Nephron (organoid): ENCODE measurements around the gene PRDM10.
"Not testable (repeated sequence)": the region's sequence is repeated elsewhere in the genome, so short reads cannot be mapped to it uniquely, and the experiment has no call there.

Experiments used
- H3K27ac Mint-ChIP-seq, 3 experiments: 2 replicates each; pipeline ENCODE4 v1.8.0; 2020; ENCODE audit warnings: mixed read lengths in 3 of 3, mild to moderate bottlenecking in 2 of 3, moderate library complexity in 1 of 3
- H3K27me3 Mint-ChIP-seq: 2 replicates; pipeline ENCODE4 v1.8.0; 2021; ENCODE audit warnings: low read depth, mild to moderate bottlenecking, moderate library complexity, mixed read lengths
- H3K36me3 Mint-ChIP-seq: 2 replicates; pipeline ENCODE4 v1.8.0; 2020; ENCODE audit warnings: low read depth, mixed read lengths
- H3K4me1 Mint-ChIP-seq: 2 replicates; pipeline ENCODE4 v1.8.0; 2020; ENCODE audit warnings: mixed read lengths
- H3K4me3 Mint-ChIP-seq, 3 experiments: 2 replicates each; pipeline ENCODE4 v1.8.0; 2020; ENCODE audit warnings: mild to moderate bottlenecking in 3 of 3, mixed read lengths in 3 of 3, moderate library complexity in 2 of 3
- H3K9me3 Mint-ChIP-seq: 2 replicates; pipeline ENCODE4 v1.8.0; 2020; ENCODE audit warnings: mixed read lengths
- TF ChIP-seq, protein P1 (sequence below), 3 experiments: fragments of 200-600 bp; sonication (generic); IDR thresholded peaks; one replicate each; pipeline ENCODE4 v1.5.0; 2021; ENCODE audit warnings: antibody characterized with exemption in 3 of 3; ENCODE audit not compliant: unreplicated experiment in 3 of 3

PRDM10 gene

DNA sequence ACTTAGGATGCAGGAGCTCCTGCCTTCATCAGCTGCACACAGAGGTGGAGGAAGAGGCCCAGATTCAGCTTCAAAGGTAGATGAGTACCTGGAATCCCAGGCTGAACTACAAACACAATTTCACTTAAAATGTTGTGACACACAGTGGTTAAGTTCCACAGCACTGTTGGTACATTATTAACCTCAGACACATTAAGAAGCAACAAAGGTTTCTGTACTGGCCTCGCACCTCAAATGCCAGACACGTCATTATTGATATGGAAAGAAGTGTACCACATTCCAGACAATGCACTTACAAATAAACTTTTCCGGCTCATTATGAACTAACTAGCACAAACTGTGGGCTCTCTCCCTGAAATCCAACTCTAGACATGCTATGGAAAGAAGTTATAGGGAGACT, 34.6 kb downstream of the PRDM10 start:
- no peaks in the 10 kb centered on the region for H3K9me3 Mint-ChIP-seq
- peak overlapping the region in 2 of 3 experiments; percentile 19 to 71 for H3K27ac Mint-ChIP-seq
- peaks cover 12% of the 10 kb centered on the region for H3K4me1 Mint-ChIP-seq
- H3K36me3 Mint-ChIP-seq, result peaks cover 5% of the 10 kb centered on the region
- TF ChIP-seq, protein P1, sequence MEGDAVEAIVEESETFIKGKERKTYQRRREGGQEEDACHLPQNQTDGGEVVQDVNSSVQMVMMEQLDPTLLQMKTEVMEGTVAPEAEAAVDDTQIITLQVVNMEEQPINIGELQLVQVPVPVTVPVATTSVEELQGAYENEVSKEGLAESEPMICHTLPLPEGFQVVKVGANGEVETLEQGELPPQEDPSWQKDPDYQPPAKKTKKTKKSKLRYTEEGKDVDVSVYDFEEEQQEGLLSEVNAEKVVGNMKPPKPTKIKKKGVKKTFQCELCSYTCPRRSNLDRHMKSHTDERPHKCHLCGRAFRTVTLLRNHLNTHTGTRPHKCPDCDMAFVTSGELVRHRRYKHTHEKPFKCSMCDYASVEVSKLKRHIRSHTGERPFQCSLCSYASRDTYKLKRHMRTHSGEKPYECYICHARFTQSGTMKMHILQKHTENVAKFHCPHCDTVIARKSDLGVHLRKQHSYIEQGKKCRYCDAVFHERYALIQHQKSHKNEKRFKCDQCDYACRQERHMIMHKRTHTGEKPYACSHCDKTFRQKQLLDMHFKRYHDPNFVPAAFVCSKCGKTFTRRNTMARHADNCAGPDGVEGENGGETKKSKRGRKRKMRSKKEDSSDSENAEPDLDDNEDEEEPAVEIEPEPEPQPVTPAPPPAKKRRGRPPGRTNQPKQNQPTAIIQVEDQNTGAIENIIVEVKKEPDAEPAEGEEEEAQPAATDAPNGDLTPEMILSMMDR (IDR thresholded peaks at IDR 0.05; ENCODE audit: unreplicated experiment in 3 of 3), result no peak
- no peaks in the 10 kb centered on the region for H3K27me3 Mint-ChIP-seq
- H3K4me3 Mint-ChIP-seq, result no peak overlapping the region

DNA sequence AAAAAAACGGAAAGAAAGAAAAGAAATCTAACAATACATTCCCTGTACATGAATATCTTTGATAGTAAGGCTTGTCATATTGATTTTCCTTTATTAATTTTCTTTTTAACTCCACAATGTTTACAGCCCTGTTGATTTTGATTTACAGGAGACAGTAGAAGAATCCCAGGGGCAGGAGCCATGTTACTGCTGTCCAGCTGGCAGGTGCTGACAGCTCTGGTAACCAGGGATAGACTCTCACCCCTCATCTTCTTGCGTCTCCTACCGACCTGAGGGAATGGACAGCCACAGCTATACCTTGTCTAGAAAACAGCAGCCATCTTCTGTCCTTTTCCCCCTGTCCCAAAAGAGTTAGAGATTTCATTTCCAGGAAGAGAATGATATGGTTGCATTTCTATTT, 37.4 kb downstream of the PRDM10 start:
- Mint-ChIP-seq H3K27ac (no peak overlapping the region), H3K4me1 (peaks cover 5% of the 10 kb centered on the region), H3K9me3 (no peaks in the 10 kb centered on the region), H3K4me3 (no peak overlapping the region), H3K36me3 (peaks cover 6% of the 10 kb centered on the region), H3K27me3 (no peaks in the 10 kb centered on the region)
- TF ChIP-seq, protein P1 (IDR thresholded peaks at IDR 0.05; ENCODE audit: unreplicated experiment in 3 of 3), result no peak

DNA sequence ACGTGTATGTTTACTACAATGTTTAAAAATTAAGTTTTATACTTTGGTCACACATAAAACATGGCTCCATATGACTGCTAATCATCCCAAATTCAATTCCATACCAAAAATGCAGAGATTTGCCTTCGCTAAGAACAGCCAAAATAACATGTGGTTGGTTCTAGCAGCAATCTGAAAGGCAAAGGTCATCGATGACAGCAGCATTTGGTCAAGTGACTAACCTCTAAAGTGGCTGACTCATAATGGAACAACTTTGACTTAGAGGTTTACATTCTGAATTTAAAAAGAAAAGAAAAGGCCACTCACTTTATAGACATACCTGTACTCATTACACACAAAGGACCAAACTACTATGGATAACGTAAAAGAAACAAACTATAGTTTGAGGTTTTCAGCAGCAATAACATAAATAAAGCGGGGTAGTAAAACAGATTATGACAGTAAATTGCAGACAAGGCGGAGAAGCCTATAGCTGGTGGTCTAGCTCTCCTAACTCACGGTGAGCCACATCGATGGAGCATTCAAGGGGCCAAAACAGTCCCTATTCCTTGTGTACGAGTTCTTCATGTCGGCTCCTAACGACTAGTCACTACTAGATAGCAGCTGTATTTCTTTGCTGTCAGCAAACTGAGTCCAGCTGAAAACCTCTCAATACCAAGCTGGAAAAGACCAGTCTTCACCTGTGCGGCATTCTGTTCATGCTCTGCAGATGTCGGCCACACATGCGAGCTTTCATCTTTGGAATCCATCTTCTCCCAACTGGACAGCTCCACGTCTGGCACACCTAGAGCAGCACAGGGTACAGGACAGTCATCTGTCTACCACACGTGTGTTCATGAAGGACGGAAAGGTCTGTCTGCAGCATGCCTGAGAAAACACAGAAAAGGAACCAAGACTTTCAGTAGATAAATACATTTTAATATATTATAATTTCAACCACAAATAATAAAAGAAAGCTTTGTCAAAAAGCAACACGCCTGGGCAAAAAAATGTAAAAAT, 42.1 kb downstream of the PRDM10 start:
- TF ChIP-seq, protein P1 (IDR thresholded peaks at IDR 0.05; ENCODE audit: unreplicated experiment in 3 of 3), result no peak
- H3K4me1 Mint-ChIP-seq, result no peaks in the 10 kb centered on the region
- peaks cover 25% of the 10 kb centered on the region for H3K36me3 Mint-ChIP-seq
- no peaks in the 10 kb centered on the region for H3K9me3 Mint-ChIP-seq
- H3K27me3 Mint-ChIP-seq, result no peaks in the 10 kb centered on the region
- no peak overlapping the region for H3K27ac Mint-ChIP-seq
- no peak overlapping the region for H3K4me3 Mint-ChIP-seq

DNA sequence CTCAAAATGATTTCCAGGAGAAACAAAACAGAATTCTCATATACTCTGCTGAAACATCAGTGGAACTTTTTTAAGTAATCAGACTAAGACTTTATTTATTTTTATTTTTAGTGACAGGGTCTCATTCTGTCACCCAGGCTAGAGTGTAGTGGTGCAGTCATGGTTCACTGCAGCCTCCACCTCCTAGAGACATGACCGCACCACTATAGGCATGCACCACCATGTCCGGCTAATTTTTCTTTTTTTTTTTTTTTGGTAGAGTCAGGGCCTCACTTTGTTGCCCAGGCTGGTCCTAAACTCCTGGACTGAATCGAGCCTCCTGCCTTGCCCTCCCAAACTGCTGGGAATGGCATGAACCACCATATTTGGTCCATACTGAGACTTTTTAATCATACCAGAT, 42.9 kb downstream of the PRDM10 start:
- Mint-ChIP-seq H3K4me3 (no peak overlapping the region), H3K27ac (no peak overlapping the region), H3K27me3 (no peaks in the 10 kb centered on the region), H3K4me1 (no peaks in the 10 kb centered on the region), H3K36me3 (peaks cover 25% of the 10 kb centered on the region), H3K9me3 (no peaks in the 10 kb centered on the region)
- TF ChIP-seq, protein P1 (IDR thresholded peaks at IDR 0.05; ENCODE audit: unreplicated experiment in 3 of 3), result no peak

DNA sequence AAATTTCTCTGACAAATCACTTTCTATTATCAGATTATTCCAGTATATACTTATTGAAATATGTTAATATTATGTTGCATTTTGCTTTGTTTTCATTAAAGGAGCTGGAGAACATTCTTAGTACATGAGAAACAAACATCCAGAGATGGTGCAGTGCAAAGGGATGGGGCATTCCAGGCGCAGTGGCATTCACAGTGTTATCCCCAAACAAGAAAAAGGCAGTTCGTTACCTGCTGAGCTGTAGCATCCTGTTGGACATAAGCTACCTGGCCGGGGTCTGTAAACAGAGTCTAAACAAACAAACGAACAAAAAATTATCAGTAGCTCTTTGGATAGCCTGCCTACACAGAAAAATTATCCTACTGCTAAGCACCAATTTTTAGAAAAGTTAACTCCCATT, 47.4 kb downstream of the PRDM10 start:
- TF ChIP-seq, protein P1 (IDR thresholded peaks at IDR 0.05; ENCODE audit: unreplicated experiment in 3 of 3), result no peak
- Mint-ChIP-seq H3K9me3 (no peaks in the 10 kb centered on the region), H3K36me3 (peaks cover 20% of the 10 kb centered on the region), H3K4me1 (peaks cover 19% of the 10 kb centered on the region), H3K27me3 (no peaks in the 10 kb centered on the region), H3K27ac (no peak overlapping the region), H3K4me3 (no peak overlapping the region)

DNA sequence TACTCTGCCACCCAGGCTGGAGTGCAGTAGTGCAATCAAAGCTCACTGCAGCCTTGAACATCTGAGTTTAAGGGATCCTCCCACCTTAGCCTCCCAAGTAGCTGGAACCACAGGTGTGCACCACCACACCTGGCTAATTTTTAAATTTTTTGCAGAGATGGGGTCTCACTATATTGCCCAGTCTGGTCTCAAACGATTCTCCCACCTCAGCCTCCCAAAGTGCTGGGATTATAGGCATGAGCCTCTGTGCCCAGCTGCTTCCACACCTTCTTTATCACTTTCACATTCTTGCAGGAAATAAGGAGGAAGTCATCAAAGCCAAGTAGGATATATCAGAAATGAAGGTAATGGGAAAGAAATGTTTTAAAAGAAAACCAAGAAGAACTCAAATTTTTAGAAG, 47.9 kb downstream of the PRDM10 start:
- not testable (repeated sequence) for H3K4me3 Mint-ChIP-seq, H3K9me3 Mint-ChIP-seq, H3K27ac Mint-ChIP-seq, H3K27me3 Mint-ChIP-seq
- Mint-ChIP-seq H3K4me1 (peaks cover 22% of the 10 kb centered on the region), H3K36me3 (peaks cover 19% of the 10 kb centered on the region)
